HEK293T (cell line): ENCODE measurements around the gene KIF13A.
"Not testable (repeated sequence)": the region's sequence is repeated elsewhere in the genome, so short reads cannot be mapped to it uniquely, and the experiment has no call there.

Experiments used
- CTCF ChIA-PET: fragments of 350-600 bp; formaldehyde crosslinking; extraction: SDS; loops from one replicate; lab custom pipeline; 2021; ENCODE audit warnings: antibody characterized with exemption, inconsistent platforms; lab: Yijun Ruan, JAX
- POLR2A ChIA-PET: fragments of 350-600 bp; formaldehyde crosslinking; extraction: SDS; loops from one replicate; lab custom pipeline; 2020; ENCODE audit warnings: antibody characterized with exemption, inconsistent platforms; lab: Yijun Ruan, JAX
- DNase-seq: peaks from one replicate; pipeline ENCODE4 v3.0.0; 2012; ENCODE audit warnings: mixed read lengths; ENCODE audit errors: extremely low spot score
- ARNT ChIP-seq: fragments of 450-650 bp; IDR thresholded peaks from 2 replicates; pipeline ENCODE4 v1.6.1; 2017; ENCODE audit warnings: mild to moderate bottlenecking
- BHLHE40 ChIP-seq: fragments of 450-650 bp; IDR thresholded peaks from 2 replicates; pipeline ENCODE4 v1.6.1; 2016; ENCODE audit warnings: mild to moderate bottlenecking, moderate library complexity, borderline replicate concordance
- CTBP1 ChIP-seq: fragments of 450-650 bp; IDR thresholded peaks from 2 replicates; pipeline ENCODE4 v1.6.1; 2016; ENCODE audit warnings: borderline replicate concordance
- ELF4 ChIP-seq: fragments of 450-650 bp; IDR thresholded peaks from 2 replicates; pipeline ENCODE4 v1.6.1; 2017; ENCODE audit warnings: antibody characterized with exemption
- FOXA1 ChIP-seq: fragments of 450-650 bp; IDR thresholded peaks from 2 replicates; pipeline ENCODE4 v1.6.1; 2016; ENCODE audit warnings: mild to moderate bottlenecking
- FOXK2 ChIP-seq: fragments of 450-650 bp; IDR thresholded peaks from 2 replicates; pipeline ENCODE4 v1.6.1; 2016; ENCODE audit warnings: mild to moderate bottlenecking
- FOXM1 ChIP-seq: fragments of 450-650 bp; IDR thresholded peaks from 2 replicates; pipeline ENCODE4 v1.6.1; 2017; ENCODE audit warnings: mild to moderate bottlenecking, borderline replicate concordance
- HDGF ChIP-seq: fragments of 450-650 bp; IDR thresholded peaks from 2 replicates; pipeline ENCODE4 v1.6.1; 2017; ENCODE audit warnings: antibody characterized with exemption, borderline replicate concordance
- L3MBTL2 ChIP-seq: fragments of 450-650 bp; conservative IDR thresholded peaks from 2 replicates; pipeline ENCODE4 v1.6.1; 2016; ENCODE audit warnings: mild to moderate bottlenecking
- LEF1 ChIP-seq: fragments of 450-650 bp; IDR thresholded peaks from 2 replicates; pipeline ENCODE4 v1.6.1; 2017; ENCODE audit warnings: mild to moderate bottlenecking, borderline replicate concordance
- NFRKB ChIP-seq: fragments of 450-650 bp; IDR thresholded peaks from 2 replicates; pipeline ENCODE4 v1.6.1; 2016; ENCODE audit warnings: mild to moderate bottlenecking, moderate library complexity
- PKNOX1 ChIP-seq: fragments of 450-650 bp; IDR thresholded peaks from 2 replicates; pipeline ENCODE4 v1.6.1; 2016
- SP1 ChIP-seq: fragments of 450-650 bp; IDR thresholded peaks from 2 replicates; pipeline ENCODE4 v1.6.1; 2017
- SUZ12 ChIP-seq: fragments of 450-650 bp; IDR thresholded peaks from 2 replicates; pipeline ENCODE4 v1.6.1; 2016; ENCODE audit warnings: mild to moderate bottlenecking
- TARDBP ChIP-seq: fragments of 450-650 bp; IDR thresholded peaks from 2 replicates; pipeline ENCODE4 v1.6.1; 2016
- ZNF384 ChIP-seq: fragments of 450-650 bp; IDR thresholded peaks from 2 replicates; pipeline ENCODE4 v1.6.1; 2016

KIF13A gene

GRCh38 chr6:17737704-17738252, 249.7 kb downstream of the KIF13A start:
- POLR2A ChIA-PET, result no interaction called here

DNA sequence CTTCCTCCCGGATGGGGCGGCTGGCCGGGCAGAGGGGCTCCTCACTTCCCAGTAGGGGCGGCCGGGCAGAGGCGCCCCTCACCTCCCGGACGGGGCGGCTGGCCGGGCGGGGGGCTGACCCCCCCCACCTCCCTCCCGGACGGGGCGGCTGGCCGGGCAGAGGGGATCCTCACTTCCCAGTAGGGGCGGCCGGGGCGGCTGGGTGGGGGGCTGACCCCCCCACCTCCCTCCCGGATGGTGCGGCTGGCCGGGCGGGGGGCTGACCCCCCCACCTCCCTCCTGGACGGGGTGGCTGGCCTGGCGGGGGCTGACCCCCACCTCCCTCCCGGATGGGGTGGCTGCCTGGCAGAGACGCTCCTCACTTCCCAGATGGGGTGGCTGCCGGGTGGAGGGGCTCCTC, 252.1 kb downstream of the KIF13A start:
- POLR2A ChIA-PET, DNase-seq, CTCF ChIA-PET: not testable (repeated sequence)

More at GRCh38 chr6:17737704-17738252, 249.7 kb downstream of the KIF13A start:
- CTCF ChIA-PET, result no interaction called here
- TF ChIP-seq SP1 (no peak), FOXM1 (no peak), SUZ12 (no peak), L3MBTL2 (no peak), CTBP1 (no peak), BHLHE40 (no peak), HDGF (no peak), ELF4 (no peak), ZNF384 (no peak), ARNT (no peak), NFRKB (no peak), LEF1 (no peak), FOXK2 (no peak), PKNOX1 (no peak)
- DNase-seq, result no peak

GRCh38 chr6:17730078-17730704, 257.2 kb downstream of the KIF13A start:
- CTCF ChIA-PET, result no interaction called here
- no peak for DNase-seq
- POLR2A ChIA-PET, result interaction anchor here (1.2 kb wide), 1 partner anchor 23 kb away, joined by 3 read pairs; the partner anchor contains the start of gene NUP153
- TF ChIP-seq CTBP1 (no peak), TARDBP (no peak), SP1 (no peak), LEF1 (no peak), NFRKB (no peak), ARNT (no peak), FOXM1 (no peak), FOXK2 (no peak), SUZ12 (no peak), PKNOX1 (no peak), BHLHE40 (no peak), FOXA1 (no peak), ELF4 (no peak), ZNF384 (no peak), HDGF (no peak), L3MBTL2 (no peak)

GRCh38 chr6:17729223-17730077, 258.0 kb downstream of the KIF13A start:
- DNase-seq, result no peak
- ChIA-PET POLR2A (no interaction called here), CTCF (no interaction called here)
- TF ChIP-seq ARNT (no peak), FOXM1 (no peak), LEF1 (no peak), NFRKB (no peak), L3MBTL2 (no peak), SP1 (no peak), HDGF (no peak), PKNOX1 (no peak), TARDBP (no peak), ZNF384 (no peak)

DNA sequence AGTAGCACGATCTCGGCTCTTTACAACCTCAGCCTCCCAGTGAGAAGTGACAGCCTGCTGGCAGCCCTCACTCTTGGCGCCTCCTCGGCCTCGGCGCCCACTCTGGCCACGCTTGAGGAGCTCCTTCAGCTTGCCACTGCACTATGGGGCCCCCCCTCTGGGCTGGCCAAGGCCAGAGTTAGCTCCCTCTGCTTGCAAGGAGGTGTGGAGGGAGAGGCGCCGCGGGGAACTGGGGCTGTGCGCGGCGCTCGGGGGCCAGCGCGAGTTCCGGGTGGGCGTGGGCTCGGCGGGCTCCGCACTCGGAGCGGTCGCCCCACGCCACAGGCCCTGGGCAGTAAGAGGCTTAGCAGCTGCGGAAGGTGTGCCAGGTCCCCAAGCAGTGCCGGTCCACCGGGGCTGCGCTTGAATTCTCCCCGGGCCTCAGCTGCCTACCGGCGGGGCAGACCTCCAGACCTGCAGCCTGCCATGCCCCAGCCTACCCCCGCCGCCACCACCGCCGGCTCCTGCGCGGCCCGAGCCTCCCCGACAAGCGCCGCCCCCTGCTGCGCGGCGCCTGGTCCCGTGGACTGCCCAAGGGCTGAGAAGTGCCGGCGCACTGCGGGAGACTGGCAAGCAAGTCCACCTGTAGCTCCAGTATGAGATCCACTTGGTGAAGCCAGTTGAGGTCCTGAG, 258.7 kb downstream of the KIF13A start:
- no peak for DNase-seq
- TF ChIP-seq FOXK2 (no peak), SP1 (no peak), HDGF (no peak), CTBP1 (no peak), ELF4 (no peak), NFRKB (no peak), PKNOX1 (no peak), L3MBTL2 (no peak), ARNT (no peak), FOXM1 (no peak), SUZ12 (no peak), LEF1 (no peak), BHLHE40 (no peak)
- ChIA-PET CTCF (no interaction called here), POLR2A (no interaction called here)
